GM12873 (cell line): ENCODE measurements around the gene ACP2.

Experiments
- CTCF ChIP-seq: IDR thresholded peaks from 2 replicates; pipeline ENCODE4 v1.5.1; 2012; ENCODE audit warnings: low read depth, mild to moderate bottlenecking, moderate library complexity, low read length, control low read depth; ENCODE audit not compliant: insufficient read depth; ENCODE audit errors: missing control alignments

The ACP2 gene

GRCh38 chr11:47222696-47223095, 25.9 kb downstream of the ACP2 start:
- TF ChIP-seq CTCF: no peak

- TF ChIP-seq CTCF: no peak
Measured at GRCh38 chr11:47220401-47220821, 28.2 kb downstream of the ACP2 start.

GRCh38 chr11:47216121-47216798, 32.4 kb downstream of the ACP2 start:
- peak; percentile 39 for TF ChIP-seq CTCF

GRCh38 chr11:47215366-47215910, 33.2 kb downstream of the ACP2 start:
- no peak for TF ChIP-seq CTCF

GRCh38 chr11:47213950-47214565, 34.6 kb downstream of the ACP2 start:
- TF ChIP-seq CTCF: no peak

- TF ChIP-seq CTCF: no peak
Measured at GRCh38 chr11:47212938-47213337, 35.7 kb downstream of the ACP2 start.

- TF ChIP-seq CTCF: no peak
Measured at GRCh38 chr11:47208628-47209027, 40.0 kb downstream of the ACP2 start.
